ENCODE data around the gene DHRS7.

Gene DHRS7

GRCh38 chr14:60133487-60133886, 31.7 kb downstream of the DHRS7 start:
- H3K9me3 ChIP-seq (ENCODE audit: insufficient read depth, low read length): no peaks in the 10 kb centered on the region
- no peak overlapping the region for H3K4me3 ChIP-seq (ENCODE audit: insufficient read length, low read depth)
- TF ChIP-seq SUZ12 (IDR thresholded peaks at IDR 0.05; ENCODE audit: extremely low read depth, insufficient read depth, insufficient read length) (no peak), YY1 (IDR thresholded peaks at IDR 0.05; ENCODE audit: insufficient read depth, insufficient read length) (no peak)
- peaks cover 32% of the 10 kb centered on the region for H3K36me3 ChIP-seq (ENCODE audit: insufficient read depth, insufficient read length, low read length)
- no peaks in the 10 kb centered on the region for H3K27me3 ChIP-seq (ENCODE audit: insufficient read depth, insufficient read length)
- no peak for DNase-seq (ENCODE audit: low read depth, low spot score)
- no peak overlapping the region for H3K9ac ChIP-seq (ENCODE audit: insufficient read length, low read depth)
- no peaks in the 10 kb centered on the region for H3K4me1 ChIP-seq (ENCODE audit: insufficient read depth, insufficient read length)

GRCh38 chr14:60125918-60126317, 39.3 kb downstream of the DHRS7 start:
- peaks cover 72% of the 10 kb centered on the region for H3K36me3 ChIP-seq (ENCODE audit: insufficient read depth, insufficient read length, low read length)
- TF ChIP-seq ZNF274 (IDR thresholded peaks at IDR 0.05; ENCODE audit: low read depth, low read length): no peak
- TF ChIP-seq SUZ12 (IDR thresholded peaks at IDR 0.05; ENCODE audit: extremely low read depth, insufficient read depth, insufficient read length): no peak
- TF ChIP-seq YY1 (IDR thresholded peaks at IDR 0.05; ENCODE audit: insufficient read depth, insufficient read length): no peak

GRCh38 chr14:60116181-60116580, 49.0 kb downstream of the DHRS7 start:
- no peak overlapping the region for H3K4me3 ChIP-seq (ENCODE audit: insufficient read length, low read depth)
- no peaks in the 10 kb centered on the region for H3K27me3 ChIP-seq (ENCODE audit: insufficient read depth, insufficient read length)
- no peak for DNase-seq (ENCODE audit: low read depth, low spot score)
- no peaks in the 10 kb centered on the region for H3K9me3 ChIP-seq (ENCODE audit: insufficient read depth, low read length)
- no peaks in the 10 kb centered on the region for H3K4me1 ChIP-seq (ENCODE audit: insufficient read depth, insufficient read length)
- peaks cover 39% of the 10 kb centered on the region for H3K36me3 ChIP-seq (ENCODE audit: insufficient read depth, insufficient read length, low read length)
- TF ChIP-seq SUZ12 (IDR thresholded peaks at IDR 0.05; ENCODE audit: extremely low read depth, insufficient read depth, insufficient read length) (no peak), ZNF274 (IDR thresholded peaks at IDR 0.05; ENCODE audit: low read depth, low read length) (no peak), YY1 (IDR thresholded peaks at IDR 0.05; ENCODE audit: insufficient read depth, insufficient read length) (no peak)
- H3K9ac ChIP-seq (ENCODE audit: insufficient read length, low read depth): no peak overlapping the region

More at GRCh38 chr14:60125918-60126317, 39.3 kb downstream of the DHRS7 start:
- Histone ChIP-seq H3K4me1 (ENCODE audit: insufficient read depth, insufficient read length) (no peaks in the 10 kb centered on the region), H3K9ac (ENCODE audit: insufficient read length, low read depth) (no peak overlapping the region), H3K9me3 (ENCODE audit: insufficient read depth, low read length) (no peaks in the 10 kb centered on the region), H3K27me3 (ENCODE audit: insufficient read depth, insufficient read length) (no peaks in the 10 kb centered on the region), H3K4me3 (ENCODE audit: insufficient read length, low read depth) (no peak overlapping the region)
- DNase-seq (ENCODE audit: low read depth, low spot score): no peak

- H3K9me3 ChIP-seq (ENCODE audit: insufficient read depth, low read length): no peaks in the 10 kb centered on the region
- no peak for DNase-seq (ENCODE audit: low read depth, low spot score)
- H3K4me1 ChIP-seq (ENCODE audit: insufficient read depth, insufficient read length): no peaks in the 10 kb centered on the region
- no peaks in the 10 kb centered on the region for H3K27me3 ChIP-seq (ENCODE audit: insufficient read depth, insufficient read length)
- no peak for TF ChIP-seq YY1 (IDR thresholded peaks at IDR 0.05; ENCODE audit: insufficient read depth, insufficient read length)
- TF ChIP-seq SUZ12 (IDR thresholded peaks at IDR 0.05; ENCODE audit: extremely low read depth, insufficient read depth, insufficient read length): no peak
- no peak for TF ChIP-seq ZNF274 (IDR thresholded peaks at IDR 0.05; ENCODE audit: low read depth, low read length)
- peaks cover 39% of the 10 kb centered on the region for H3K36me3 ChIP-seq (ENCODE audit: insufficient read depth, insufficient read length, low read length)
- H3K4me3 ChIP-seq (ENCODE audit: insufficient read length, low read depth): no peak overlapping the region
- H3K9ac ChIP-seq (ENCODE audit: insufficient read length, low read depth): no peak overlapping the region
Observed at GRCh38 chr14:60114881-60115280, 50.3 kb downstream of the DHRS7 start.

- no peak overlapping the region for H3K4me3 ChIP-seq (ENCODE audit: insufficient read length, low read depth)
- no peaks in the 10 kb centered on the region for H3K4me1 ChIP-seq (ENCODE audit: insufficient read depth, insufficient read length)
- no peaks in the 10 kb centered on the region for H3K9me3 ChIP-seq (ENCODE audit: insufficient read depth, low read length)
- DNase-seq (ENCODE audit: low read depth, low spot score): no peak
- H3K27me3 ChIP-seq (ENCODE audit: insufficient read depth, insufficient read length): no peaks in the 10 kb centered on the region
- H3K36me3 ChIP-seq (ENCODE audit: insufficient read depth, insufficient read length, low read length): peaks cover 37% of the 10 kb centered on the region
- no peak overlapping the region for H3K9ac ChIP-seq (ENCODE audit: insufficient read length, low read depth)
- TF ChIP-seq SUZ12 (IDR thresholded peaks at IDR 0.05; ENCODE audit: extremely low read depth, insufficient read depth, insufficient read length) (no peak), ZNF274 (IDR thresholded peaks at IDR 0.05; ENCODE audit: low read depth, low read length) (no peak), YY1 (IDR thresholded peaks at IDR 0.05; ENCODE audit: insufficient read depth, insufficient read length) (no peak)
Observed at GRCh38 chr14:60111732-60112131, 53.5 kb downstream of the DHRS7 start.

- H3K9me3 ChIP-seq (ENCODE audit: insufficient read depth, low read length): no peaks in the 10 kb centered on the region
- peaks cover 26% of the 10 kb centered on the region for H3K36me3 ChIP-seq (ENCODE audit: insufficient read depth, insufficient read length, low read length)
Observed at GRCh38 chr14:60107477-60107876, 57.7 kb downstream of the DHRS7 start.

GRCh38 chr14:60106339-60106738, 58.9 kb downstream of the DHRS7 start:
- no peak for DNase-seq (ENCODE audit: low read depth, low spot score)
- TF ChIP-seq SUZ12 (IDR thresholded peaks at IDR 0.05; ENCODE audit: extremely low read depth, insufficient read depth, insufficient read length) (no peak), ZNF274 (IDR thresholded peaks at IDR 0.05; ENCODE audit: low read depth, low read length) (no peak), YY1 (IDR thresholded peaks at IDR 0.05; ENCODE audit: insufficient read depth, insufficient read length) (no peak)
- H3K27me3 ChIP-seq (ENCODE audit: insufficient read depth, insufficient read length): no peaks in the 10 kb centered on the region
- H3K4me1 ChIP-seq (ENCODE audit: insufficient read depth, insufficient read length): no peaks in the 10 kb centered on the region
- H3K9ac ChIP-seq (ENCODE audit: insufficient read length, low read depth): no peak overlapping the region
- no peak overlapping the region for H3K4me3 ChIP-seq (ENCODE audit: insufficient read length, low read depth)
- H3K36me3 ChIP-seq (ENCODE audit: insufficient read depth, insufficient read length, low read length): peaks cover 28% of the 10 kb centered on the region
- H3K9me3 ChIP-seq (ENCODE audit: insufficient read depth, low read length): no peaks in the 10 kb centered on the region

More at GRCh38 chr14:60107477-60107876, 57.7 kb downstream of the DHRS7 start:
- DNase-seq (ENCODE audit: low read depth, low spot score): no peak
- TF ChIP-seq SUZ12 (IDR thresholded peaks at IDR 0.05; ENCODE audit: extremely low read depth, insufficient read depth, insufficient read length) (no peak), YY1 (IDR thresholded peaks at IDR 0.05; ENCODE audit: insufficient read depth, insufficient read length) (no peak), ZNF274 (IDR thresholded peaks at IDR 0.05; ENCODE audit: low read depth, low read length) (no peak)
- H3K27me3 ChIP-seq (ENCODE audit: insufficient read depth, insufficient read length): no peaks in the 10 kb centered on the region
- no peaks in the 10 kb centered on the region for H3K4me1 ChIP-seq (ENCODE audit: insufficient read depth, insufficient read length)
- H3K9ac ChIP-seq (ENCODE audit: insufficient read length, low read depth): no peak overlapping the region
- H3K4me3 ChIP-seq (ENCODE audit: insufficient read length, low read depth): no peak overlapping the region
